PFSK-1 (cell line): Measurements from ENCODE around the gene HOXC10.

Source experiments
- POLR2AphosphoS5 ChIP-seq: IDR thresholded peaks from 2 replicates; pipeline ENCODE4 v1.6.1; 2012; ENCODE audit warnings: low read depth, mild to moderate bottlenecking, control low read depth, low read length, moderate library complexity
- SIN3A ChIP-seq: IDR thresholded peaks from 2 replicates; pipeline ENCODE4 v1.6.1; 2012; ENCODE audit warnings: mild to moderate bottlenecking, low read length, moderate library complexity, borderline replicate concordance; ENCODE audit not compliant: insufficient read depth
- TF ChIP-seq, protein P1 (sequence below), 2 experiments: IDR thresholded peaks; 2 replicates each; pipeline versions ENCODE4 v1.6.1 to v1.8.0; 2011 to 2012; ENCODE audit warnings: low read depth in 2 of 2, low read length in 2 of 2, control low read depth in 1 of 2, inconsistent platforms in 1 of 2, mild to moderate bottlenecking in 1 of 2, moderate library complexity in 1 of 2; ENCODE audit not compliant: insufficient read depth in 1 of 2

- TF ChIP-seq POLR2AphosphoS5 (no peak), SIN3A (no peak)
- TF ChIP-seq, protein P1, sequence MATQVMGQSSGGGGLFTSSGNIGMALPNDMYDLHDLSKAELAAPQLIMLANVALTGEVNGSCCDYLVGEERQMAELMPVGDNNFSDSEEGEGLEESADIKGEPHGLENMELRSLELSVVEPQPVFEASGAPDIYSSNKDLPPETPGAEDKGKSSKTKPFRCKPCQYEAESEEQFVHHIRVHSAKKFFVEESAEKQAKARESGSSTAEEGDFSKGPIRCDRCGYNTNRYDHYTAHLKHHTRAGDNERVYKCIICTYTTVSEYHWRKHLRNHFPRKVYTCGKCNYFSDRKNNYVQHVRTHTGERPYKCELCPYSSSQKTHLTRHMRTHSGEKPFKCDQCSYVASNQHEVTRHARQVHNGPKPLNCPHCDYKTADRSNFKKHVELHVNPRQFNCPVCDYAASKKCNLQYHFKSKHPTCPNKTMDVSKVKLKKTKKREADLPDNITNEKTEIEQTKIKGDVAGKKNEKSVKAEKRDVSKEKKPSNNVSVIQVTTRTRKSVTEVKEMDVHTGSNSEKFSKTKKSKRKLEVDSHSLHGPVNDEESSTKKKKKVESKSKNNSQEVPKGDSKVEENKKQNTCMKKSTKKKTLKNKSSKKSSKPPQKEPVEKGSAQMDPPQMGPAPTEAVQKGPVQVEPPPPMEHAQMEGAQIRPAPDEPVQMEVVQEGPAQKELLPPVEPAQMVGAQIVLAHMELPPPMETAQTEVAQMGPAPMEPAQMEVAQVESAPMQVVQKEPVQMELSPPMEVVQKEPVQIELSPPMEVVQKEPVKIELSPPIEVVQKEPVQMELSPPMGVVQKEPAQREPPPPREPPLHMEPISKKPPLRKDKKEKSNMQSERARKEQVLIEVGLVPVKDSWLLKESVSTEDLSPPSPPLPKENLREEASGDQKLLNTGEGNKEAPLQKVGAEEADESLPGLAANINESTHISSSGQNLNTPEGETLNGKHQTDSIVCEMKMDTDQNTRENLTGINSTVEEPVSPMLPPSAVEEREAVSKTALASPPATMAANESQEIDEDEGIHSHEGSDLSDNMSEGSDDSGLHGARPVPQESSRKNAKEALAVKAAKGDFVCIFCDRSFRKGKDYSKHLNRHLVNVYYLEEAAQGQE (IDR thresholded peaks at IDR 0.05; ENCODE audit: insufficient read depth in 1 of 2, low read depth in 2 of 2, low read length in 2 of 2), result no peak
Observed at GRCh38 chr12:53953831-53954693, 30.9 kb upstream of the HOXC10 start.
